GM12878 (cell line): Measurements from ENCODE around the gene GRIK2. TPM values are rescaled to one million over a fixed set of nuclear protein-coding genes. Genes with fewer than 3 reads are reported as not detected.

Experiments
- ATAC-seq: fragments of 200-7000 bp; cut with Tn5 transposase; 3 replicates; pipeline ENCODE4 v1.9.1; 2020; ENCODE audit warnings: mild to moderate bottlenecking, moderate library complexity
- BruUV-seq: library from RNA; stranded (reverse); fragments of 400-500 nt; replicated peaks from 2 replicates; lab custom pipeline; 2021; lab: Mats Ljungman, UMichigan
- CTCF ChIA-PET: fragments of 300-600 bp; sonication (Branson Sonifier 250); formaldehyde crosslinking; extraction: SDS; loops from one replicate; lab custom pipeline; 2021; ENCODE audit warnings: inconsistent platforms; lab: Yijun Ruan, JAX
- POLR2A ChIA-PET: fragments of 350-600 bp; formaldehyde crosslinking; extraction: SDS; loops from one replicate; lab custom pipeline; 2021; ENCODE audit warnings: inconsistent platforms; lab: Charles Lee
- RAD21 ChIA-PET: fragments of 300-600 bp; sonication (Branson Sonifier 250); formaldehyde crosslinking; loops from one replicate; lab custom pipeline; 2023; ENCODE audit warnings: antibody characterized with exemption; ENCODE audit not compliant: unreplicated experiment; lab: Charles Lee
- SMC1A ChIA-PET: fragments of 300-600 bp; sonication (Branson Sonifier 250); formaldehyde crosslinking; loops from one replicate; lab custom pipeline; 2023; ENCODE audit not compliant: unreplicated experiment, uncharacterized antibody; lab: Charles Lee
- DNase-seq: peaks from one replicate; pipeline ENCODE4 v3.0.0-alpha.2; 2011; ENCODE audit warnings: low read depth, low spot score
- FAIRE-seq: peaks from 3 replicates; lab custom pipeline; 2011; peaks lifted over from hg19 to GRCh38; lab: Jason Lieb, UNC
- H2AFZ ChIP-seq: 2 replicates; pipeline ENCODE4 v1.6.0; 2011; ENCODE audit warnings: low read depth, low read length, control low read depth; ENCODE audit not compliant: control insufficient read depth
- H3K27ac ChIP-seq: 2 replicates; pipeline ENCODE4 v1.5.1; 2011; ENCODE audit warnings: control low read depth; ENCODE audit not compliant: control insufficient read depth, insufficient read depth
- H3K27me3 ChIP-seq, 2 experiments: replicated peaks in 1 of 2; 2 replicates each; pipeline versions ENCODE4 v1.6.0 to v1.6.1; 2011; ENCODE audit warnings: low read length in 1 of 2; ENCODE audit not compliant: control insufficient read depth in 2 of 2, insufficient read depth in 2 of 2
- H3K36me3 ChIP-seq, 2 experiments: 2 replicates each; pipeline ENCODE4 v1.5.1; 2011; ENCODE audit warnings: low read length in 1 of 2; ENCODE audit not compliant: control insufficient read depth in 2 of 2, insufficient read depth in 2 of 2
- H3K4me1 ChIP-seq: 2 replicates; pipeline ENCODE4 v1.6.1; 2011; ENCODE audit warnings: mild to moderate bottlenecking, low read length, moderate library complexity, mixed read lengths; ENCODE audit not compliant: control insufficient read depth, insufficient read depth
- H3K4me2 ChIP-seq: 2 replicates; pipeline ENCODE4 v1.6.0; 2011; ENCODE audit warnings: control low read depth; ENCODE audit not compliant: control insufficient read depth, insufficient read depth
- H3K4me3 ChIP-seq: fragments of 200-600 bp; sonication (generic); 2 replicates; pipeline ENCODE4 v1.5.1; 2016
- H3K79me2 ChIP-seq: 2 replicates; pipeline ENCODE4 v1.6.0; 2011; ENCODE audit warnings: low read length; ENCODE audit not compliant: control insufficient read depth, insufficient read depth
- H3K9ac ChIP-seq: 2 replicates; pipeline ENCODE4 v1.8.0; 2011; ENCODE audit warnings: low read length, control low read depth, mixed read lengths; ENCODE audit not compliant: control insufficient read depth, insufficient read depth
- H3K9me3 ChIP-seq: replicated peaks from 3 replicates; pipeline ENCODE4 v1.5.1; 2011; ENCODE audit warnings: mild to moderate bottlenecking, low read length; ENCODE audit not compliant: control insufficient read depth, insufficient read depth
- H4K20me1 ChIP-seq: 2 replicates; pipeline ENCODE4 v1.6.0; 2011; ENCODE audit not compliant: control insufficient read depth, insufficient read depth
- ATF7 ChIP-seq: fragments of 450-650 bp; IDR thresholded peaks from 2 replicates; pipeline ENCODE4 v1.6.1; 2016; ENCODE audit warnings: low read depth, mild to moderate bottlenecking
- BCLAF1 ChIP-seq: fragments of 450-650 bp; IDR thresholded peaks from 2 replicates; pipeline ENCODE4 v1.6.1; 2017; ENCODE audit warnings: antibody characterized with exemption, mild to moderate bottlenecking, moderate library complexity
- BRCA1 ChIP-seq: IDR thresholded peaks from 2 replicates; pipeline ENCODE4 v1.6.1; 2011; ENCODE audit warnings: low read depth, low read length, improper control_type of control experiment
- CBFB ChIP-seq: IDR thresholded peaks from 2 replicates; pipeline ENCODE4 v1.6.1; 2016; ENCODE audit warnings: antibody characterized with exemption, low read depth
- EGR1 ChIP-seq, 2 experiments: IDR thresholded peaks; 1 replicate in 1 of 2; 2 replicates in 1 of 2; pipeline ENCODE4 v1.6.1; 2011 to 2012; ENCODE audit warnings: low read depth in 2 of 2, low read length in 2 of 2, borderline replicate concordance in 1 of 2, mild to moderate bottlenecking in 1 of 2, moderate library complexity in 1 of 2
- HDAC2 ChIP-seq: fragments of 200-600 bp; sonication (generic); IDR thresholded peaks from 2 replicates; pipeline ENCODE4 v1.6.1; 2017
- KAT2A ChIP-seq: conservative IDR thresholded peaks from 2 replicates; pipeline ENCODE4 v1.6.1; 2011; ENCODE audit warnings: low read depth, low read length; ENCODE audit not compliant: control insufficient read depth
- MEF2A ChIP-seq: IDR thresholded peaks from 2 replicates; pipeline ENCODE4 v1.6.1; 2011; ENCODE audit warnings: low read depth, mild to moderate bottlenecking, low read length, moderate library complexity; ENCODE audit not compliant: insufficient read depth
- NFIC ChIP-seq: IDR thresholded peaks from 2 replicates; pipeline ENCODE4 v1.6.1; 2012; ENCODE audit warnings: low read depth, mild to moderate bottlenecking, inconsistent platforms, low read length, moderate library complexity
- NRF1 ChIP-seq: conservative IDR thresholded peaks from 2 replicates; pipeline ENCODE4 v1.6.1; 2011; ENCODE audit warnings: mild to moderate bottlenecking, low read depth, low read length, improper control_type of control experiment
- SIN3A ChIP-seq: IDR thresholded peaks from 2 replicates; pipeline ENCODE4 v1.6.1; 2012; ENCODE audit warnings: low read depth, low read length, improper control_type of control experiment
- SMARCA5 ChIP-seq: fragments of 450-650 bp; IDR thresholded peaks from 2 replicates; pipeline ENCODE4 v1.6.1; 2017; ENCODE audit warnings: mild to moderate bottlenecking
- TAF1 ChIP-seq: IDR thresholded peaks from 2 replicates; pipeline ENCODE4 v1.6.1; 2011; ENCODE audit warnings: mild to moderate bottlenecking, low read depth, low read length, borderline replicate concordance
- WRNIP1 ChIP-seq: IDR thresholded peaks from 2 replicates; pipeline ENCODE4 v1.6.1; 2011; ENCODE audit warnings: low read depth, low read length, improper control_type of control experiment, borderline replicate concordance
- ZBTB33 ChIP-seq: fragments of 450-650 bp; IDR thresholded peaks from 2 replicates; pipeline ENCODE4 v1.6.1; 2017; ENCODE audit warnings: mild to moderate bottlenecking
- ZZZ3 ChIP-seq: IDR thresholded peaks from 2 replicates; pipeline ENCODE4 v1.6.1; 2011; ENCODE audit warnings: low read depth; ENCODE audit not compliant: control insufficient read depth, insufficient read length
- whole genome bisulfite sequencing: methylation state at CpG from one replicate; pipeline ENCODE4 v1.1.6; 2016; ENCODE audit warnings: low lambda C conversion rate; ENCODE audit not compliant: insufficient replicate concordance, insufficient coverage; ENCODE audit errors: missing lambda C conversion rate; 5-methylcytosine and 5-hydroxymethylcytosine counted together
- in situ Hi-C: fragments of 300-500 bp; cut with MboI; formaldehyde crosslinking; loops from 9 replicates; pipeline ENCODE4 v1.14.3; 2018; ENCODE audit warnings: mixed read lengths
- intact Hi-C: fragments of 100-400 bp; cut with micrococcal nuclease; formaldehyde crosslinking; loops from one replicate; pipeline ENCODE4 v1.14.2; 2022; ENCODE audit not compliant: unreplicated experiment
- polyA plus RNA-seq, 11 experiments: library from polyadenylated mRNA; depleted of rRNA in 4 of 11; unstranded in 6 of 11; stranded (reverse) in 5 of 11; fragments of >200 nt; fragmentation: Nextera tagmentation in 4 of 11; fragmentation: Illumina TruSeq in 1 of 11; extraction: Ambion mirVana in 4 of 11; extraction: Trizol in 1 of 11; gene quantifications; 1 replicate in 1 of 11; 2 replicates in 10 of 11; pipeline versions ENCODE4 v1.2.1 to v1.2.3, GENCODE V29; 2011 to 2016; ENCODE audit warnings: inconsistent platforms in 2 of 11, missing spikeins in 2 of 11, low read depth in 1 of 11
- total RNA-seq, 4 experiments: library from RNA; depleted of rRNA in 3 of 4; stranded (reverse); fragments of >200 nt in 3 of 4; fragmentation: Illumina TruSeq in 1 of 4; extraction: Trizol in 1 of 4; gene quantifications; 2 replicates each; pipeline versions ENCODE4 v1.2.1 to v1.2.3, GENCODE V29; 2013 to 2021

GRIK2 gene
- total and polyA plus RNA-seq, 10 of the 15 experiments (the other 5 are each of a cell fraction or from before 2014, with no cell fraction given) = not detected

- in situ Hi-C loops = no loop called here
- Histone ChIP-seq H3K36me3 (no peaks in the 10 kb centered on the region), H4K20me1 (no peaks in the 10 kb centered on the region), H3K9ac (no peak overlapping the region), H3K27me3 (no peaks in the 10 kb centered on the region), H2AFZ (no peak overlapping the region), H3K4me1 (no peaks in the 10 kb centered on the region), H3K27ac (no peak overlapping the region), H3K9me3 (no peaks in the 10 kb centered on the region), H3K4me2 (no peak overlapping the region), H3K4me3 (no peak overlapping the region), H3K79me2 (no peaks in the 10 kb centered on the region)
- ChIA-PET SMC1A (no interaction called here), POLR2A (no interaction called here), RAD21 (no interaction called here), CTCF (no interaction called here)
- FAIRE-seq (no peak), DNase-seq (no peak), ATAC-seq (no peak)
- WGBS = 13% methylated on average over 1 of the region's 1 CpG
- TF ChIP-seq ZBTB33 = no peak
- TF ChIP-seq NRF1 = no peak
- intact Hi-C loops = no loop called here
- BruUV-seq = no TSS peak
These were observed 41.5 kb downstream of the GRIK2 start for GRCh38 chr6:101435038-101435437.

- ATAC-seq = no peak
- no peak for FAIRE-seq
- Histone ChIP-seq H3K4me2 (no peak overlapping the region), H3K9ac (no peak overlapping the region), H4K20me1 (no peaks in the 10 kb centered on the region), H2AFZ (no peak overlapping the region), H3K36me3 (no peaks in the 10 kb centered on the region), H3K4me1 (no peaks in the 10 kb centered on the region), H3K27ac (no peak overlapping the region), H3K27me3 (no peaks in the 10 kb centered on the region), H3K9me3 (no peaks in the 10 kb centered on the region), H3K79me2 (no peaks in the 10 kb centered on the region), H3K4me3 (no peak overlapping the region)
- CTCF ChIA-PET = no interaction called here
- intact Hi-C loops = no loop called here
- BruUV-seq = no TSS peak
- DNase-seq = no peak
- WGBS = 4% methylated on average over 1 of the region's 1 CpG
- in situ Hi-C loops = no loop called here
- RAD21 ChIA-PET = no interaction called here
- SMC1A ChIA-PET = no interaction called here
- POLR2A ChIA-PET = no interaction called here
- TF ChIP-seq HDAC2 = no peak
- TF ChIP-seq NFIC = no peak
- TF ChIP-seq EGR1 (IDR thresholded peaks at IDR 0.05; ENCODE audit: borderline replicate concordance in 1 of 2, low read depth in 2 of 2, low read length in 2 of 2) = no peak
- no peak for TF ChIP-seq SIN3A
- no peak for TF ChIP-seq WRNIP1
- TF ChIP-seq SMARCA5 = no peak
- TF ChIP-seq ATF7 = no peak
- no peak for TF ChIP-seq BCLAF1
- no peak for TF ChIP-seq MEF2A
- no peak for TF ChIP-seq CBFB
- TF ChIP-seq KAT2A = no peak
- TF ChIP-seq BRCA1 = no peak
- TF ChIP-seq TAF1 = no peak
- TF ChIP-seq ZZZ3 = no peak
These were observed 46.3 kb downstream of the GRIK2 start for GRCh38 chr6:101439790-101440189.
